ENCODE data around the gene DIABLO.
"Not testable (repeated sequence)": the region's sequence is repeated elsewhere in the genome, so short reads cannot be mapped to it uniquely, and the experiment has no call there.

Gene DIABLO

GRCh38 chr12:122208073-122208820 lies 17.6 kb downstream of the DIABLO start:
- DNase-seq: no peak

GRCh38 chr12:122207391-122207790 lies 18.5 kb downstream of the DIABLO start:
- DNase-seq: no peak

- DNase-seq: no peak
Observed at GRCh38 chr12:122206976-122207375, 18.9 kb downstream of the DIABLO start.

GRCh38 chr12:122206111-122206881 lies 19.6 kb downstream of the DIABLO start:
- no peak for DNase-seq

- DNase-seq: no peak
Observed at GRCh38 chr12:122205053-122205925, 20.6 kb downstream of the DIABLO start.

- DNase-seq: peak in 1 of 2 experiments; percentile 19
Observed at GRCh38 chr12:122204167-122205052, 21.4 kb downstream of the DIABLO start.

- peak; percentile 74 to 81 for DNase-seq
Observed at GRCh38 chr12:122203301-122204166, 22.3 kb downstream of the DIABLO start, which contains the start of gene B3GNT4. B3GNT4 (plus strand) TSS chr12:122203709; CDS start chr12:122204619, 910 bp downstream.

- not testable (repeated sequence) for DNase-seq
Observed at GRCh38 chr12:122202811-122203210, 23.0 kb downstream of the DIABLO start.

- no peak for DNase-seq
Observed at GRCh38 chr12:122202017-122202416, 23.8 kb downstream of the DIABLO start.

- no peak for DNase-seq
Observed at GRCh38 chr12:122201381-122201780, 24.5 kb downstream of the DIABLO start.

GRCh38 chr12:122200541-122201175 lies 25.2 kb downstream of the DIABLO start:
- DNase-seq: no peak

GRCh38 chr12:122199484-122200355 lies 26.1 kb downstream of the DIABLO start:
- no peak for DNase-seq

- DNase-seq: no peak
Observed at GRCh38 chr12:122197612-122197966, 28.3 kb downstream of the DIABLO start.

- DNase-seq: no peak
Observed at GRCh38 chr12:122195405-122195804, 30.4 kb downstream of the DIABLO start.

- no peak for DNase-seq
Observed at GRCh38 chr12:122194804-122195203, 31.0 kb downstream of the DIABLO start.

GRCh38 chr12:122192441-122192840 lies 33.4 kb downstream of the DIABLO start:
- DNase-seq: no peak

- peak; percentile 53 to 65 for DNase-seq
Observed at GRCh38 chr12:122190842-122191668, 34.8 kb downstream of the DIABLO start.
